ENCODE data around the gene KREMEN1. TPM values are rescaled to one million over a fixed set of nuclear protein-coding genes. Genes with fewer than 3 reads are reported as not detected.

The KREMEN1 gene
- total RNA-seq, 1 experiment from 2014 or later, result 5.8 TPM

GRCh38 chr22:29195964-29196666 lies 123.3 kb downstream of the KREMEN1 start:
- DNase-seq (ENCODE audit: low spot score) (no peak), ATAC-seq (no peak)
- POLR2A ChIA-PET, result interaction anchor here (0.6 kb wide), 1 partner anchor 51 kb away, joined by 4 read pairs; no protein-coding TSS in a partner anchor
- Mint-ChIP-seq H3K4me1 (no peaks in the 10 kb centered on the region), H3K27ac (no peak overlapping the region), H3K27me3 (ENCODE audit: low read depth) (no peaks in the 10 kb centered on the region), H3K9me3 (peaks cover 13% of the 10 kb centered on the region), H3K4me3 (no peak overlapping the region), H3K36me3 (peaks cover 2% of the 10 kb centered on the region; the same call in 1 of the 2 replicates)
- TF ChIP-seq TP53 (CRISPR knock-in tag; IDR thresholded peaks at IDR 0.05) (no peak), ZBTB21 (CRISPR knock-in tag; IDR thresholded peaks at IDR 0.05; ENCODE audit: borderline replicate concordance) (no peak), ZNF138 (CRISPR knock-in tag; conservative IDR thresholded peaks at IDR 0.05) (no peak), CTCF (IDR thresholded peaks at IDR 0.05) (no peak), FOXJ3 (CRISPR knock-in tag; IDR thresholded peaks at IDR 0.05; ENCODE audit: borderline replicate concordance) (no peak), ARID4B (CRISPR knock-in tag; IDR thresholded peaks at IDR 0.05; ENCODE audit: borderline replicate concordance) (no peak), GABPB1 (CRISPR knock-in tag; IDR thresholded peaks at IDR 0.05) (no peak), MYBL2 (CRISPR knock-in tag; IDR thresholded peaks at IDR 0.05) (no peak), OVOL2 (CRISPR knock-in tag; IDR thresholded peaks at IDR 0.05; ENCODE audit: borderline replicate concordance) (no peak), NFE2L1 (CRISPR knock-in tag; IDR thresholded peaks at IDR 0.05) (no peak), GTF2I (CRISPR knock-in tag; conservative IDR thresholded peaks at IDR 0.05) (no peak), ZSCAN18 (CRISPR knock-in tag; IDR thresholded peaks at IDR 0.05) (no peak), CREM (CRISPR knock-in tag; IDR thresholded peaks at IDR 0.05) (no peak), TCF7 (CRISPR knock-in tag; IDR thresholded peaks at IDR 0.05; ENCODE audit: low read depth) (no peak), JUN (CRISPR knock-in tag; IDR thresholded peaks at IDR 0.05) (no peak)
- CTCF ChIA-PET, result interaction anchor here (0.6 to 0.9 kb wide), 2 partner anchors 50 to 763 kb away, joined by 3 read pairs; no protein-coding TSS in a partner anchor

- Mint-ChIP-seq H3K27me3 (ENCODE audit: low read depth) (no peaks in the 10 kb centered on the region), H3K27ac (no peak overlapping the region), H3K9me3 (peaks cover 13% of the 10 kb centered on the region), H3K4me3 (no peak overlapping the region), H3K4me1 (peaks cover 2% of the 10 kb centered on the region; the same call in 1 of the 2 replicates), H3K36me3 (peaks cover 2% of the 10 kb centered on the region; the same call in 1 of the 2 replicates)
- no peak for DNase-seq (ENCODE audit: low spot score)
- ATAC-seq, result no peak
- ChIA-PET CTCF (interaction anchor here (0.9 kb wide), 1 partner anchor 49 kb away, joined by 3 read pairs; no protein-coding TSS in a partner anchor), POLR2A (interaction anchor here (0.6 kb wide), 1 partner anchor 50 kb away, joined by 4 read pairs; no protein-coding TSS in a partner anchor)
- TF ChIP-seq MLX (CRISPR knock-in tag; IDR thresholded peaks at IDR 0.05) (no peak), ATF2 (CRISPR knock-in tag; IDR thresholded peaks at IDR 0.05; ENCODE audit: borderline replicate concordance, low read depth) (no peak), ZNF425 (CRISPR knock-in tag; conservative IDR thresholded peaks at IDR 0.05) (no peak), E2F1 (CRISPR knock-in tag; IDR thresholded peaks at IDR 0.05) (no peak), ZNF219 (CRISPR knock-in tag; IDR thresholded peaks at IDR 0.05; ENCODE audit: borderline replicate concordance) (no peak), NR2C2 (CRISPR knock-in tag; IDR thresholded peaks at IDR 0.05) (no peak), NFYB (CRISPR knock-in tag; conservative IDR thresholded peaks at IDR 0.05; ENCODE audit: low read depth) (no peak)
These were observed 124.3 kb downstream of the KREMEN1 start for GRCh38 chr22:29197096-29197495.

All from WTC11 (cell line).